NCI-H1048 (cell line): ENCODE data around the gene CLDN10.

Experiments used
- DNase-seq: peaks from one replicate; lab custom pipeline; 2025; lab: John Stamatoyannopoulos, UW

CLDN10 gene

GRCh38 chr13:95601216-95601615 is 48.7 kb downstream of the CLDN10 start:
- no peak for DNase-seq

GRCh38 chr13:95601906-95602305 is 49.4 kb downstream of the CLDN10 start:
- DNase-seq, result no peak

GRCh38 chr13:95603887-95604555 is 51.5 kb downstream of the CLDN10 start:
- DNase-seq, result no peak

GRCh38 chr13:95604556-95604915 is 52.0 kb downstream of the CLDN10 start:
- DNase-seq, result no peak

GRCh38 chr13:95605448-95606125 is 53.1 kb downstream of the CLDN10 start:
- DNase-seq, result no peak

- no peak for DNase-seq
Observed at GRCh38 chr13:95607366-95607765, 54.8 kb downstream of the CLDN10 start.

GRCh38 chr13:95608640-95609323 is 56.3 kb downstream of the CLDN10 start:
- DNase-seq, result no peak

GRCh38 chr13:95614641-95615245 is 62.2 kb downstream of the CLDN10 start:
- DNase-seq, result no peak

GRCh38 chr13:95615539-95615938 is 63.0 kb downstream of the CLDN10 start:
- no peak for DNase-seq

GRCh38 chr13:95620030-95620824 is 67.7 kb downstream of the CLDN10 start:
- DNase-seq, result no peak

GRCh38 chr13:95620825-95621498 is 68.4 kb downstream of the CLDN10 start:
- DNase-seq, result no peak

- no peak for DNase-seq
Observed at GRCh38 chr13:95623141-95623540, 70.6 kb downstream of the CLDN10 start.

GRCh38 chr13:95624020-95624419 is 71.5 kb downstream of the CLDN10 start:
- no peak for DNase-seq

- DNase-seq, result no peak
Observed at GRCh38 chr13:95626768-95627167, 74.2 kb downstream of the CLDN10 start.

GRCh38 chr13:95627590-95627989 is 75.1 kb downstream of the CLDN10 start:
- no peak for DNase-seq

- no peak for DNase-seq
Observed at GRCh38 chr13:95628488-95628887, 76.0 kb downstream of the CLDN10 start.

- DNase-seq, result no peak
Observed at GRCh38 chr13:95629071-95629470, 76.6 kb downstream of the CLDN10 start.
